Measurements from ENCODE around the gene EPHA5.

DNA sequence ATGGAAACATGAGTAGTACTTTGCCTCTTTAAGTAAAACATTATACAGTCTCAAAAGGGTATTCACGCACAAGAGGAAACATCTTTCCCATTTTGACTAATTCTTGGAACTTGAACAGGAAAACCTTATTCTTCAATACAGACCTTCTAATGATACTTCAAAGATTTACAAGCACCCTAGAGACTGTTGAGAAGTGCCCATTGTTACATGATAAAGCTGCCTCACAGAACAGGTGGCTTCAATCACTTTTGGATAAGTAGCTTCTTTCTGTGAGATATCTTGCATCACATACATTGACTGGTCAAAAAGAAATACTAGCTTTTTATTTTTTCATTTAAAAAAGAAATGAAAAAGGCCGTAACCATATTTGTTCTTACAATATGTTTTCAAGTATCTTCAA is 219.4 kb downstream of the EPHA5 start:
- TF ChIP-seq POLR2A (IDR thresholded peaks at IDR 0.05; ENCODE audit: low read length) (no peak), GATA1 (IDR thresholded peaks at IDR 0.05; ENCODE audit: low read depth, low read length) (no peak)
